NCI-H524 (cell line): ENCODE results near the gene MRPL48.
A peak's percentile ranks its signal among the peaks of the same experiment; 100 is the strongest.
"Not testable (repeated sequence)": the region's sequence is repeated elsewhere in the genome, so short reads cannot be mapped to it uniquely, and the experiment has no call there.

Experiments used
- DNase-seq, 2 experiments: peaks; one replicate each; lab custom pipeline; 2025; lab: John Stamatoyannopoulos, UW

Gene MRPL48

DNA sequence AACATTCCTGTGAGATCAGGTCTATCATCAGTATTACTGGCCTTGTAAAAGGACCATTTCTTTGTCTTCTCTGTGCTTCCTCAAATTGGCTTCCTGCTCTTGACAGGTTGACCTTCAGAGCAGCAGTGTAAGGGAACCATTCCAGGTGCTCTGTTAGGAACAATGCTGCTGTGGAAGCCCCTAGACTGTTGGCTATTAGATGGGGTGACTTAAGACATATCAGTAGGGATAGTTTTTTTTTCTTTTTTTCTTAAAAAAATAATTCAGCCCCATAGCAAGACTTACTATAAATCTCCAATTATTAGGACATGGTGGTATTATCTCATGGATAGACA, 51.4 kb downstream of the MRPL48 start:
- DNase-seq: no peak

DNA sequence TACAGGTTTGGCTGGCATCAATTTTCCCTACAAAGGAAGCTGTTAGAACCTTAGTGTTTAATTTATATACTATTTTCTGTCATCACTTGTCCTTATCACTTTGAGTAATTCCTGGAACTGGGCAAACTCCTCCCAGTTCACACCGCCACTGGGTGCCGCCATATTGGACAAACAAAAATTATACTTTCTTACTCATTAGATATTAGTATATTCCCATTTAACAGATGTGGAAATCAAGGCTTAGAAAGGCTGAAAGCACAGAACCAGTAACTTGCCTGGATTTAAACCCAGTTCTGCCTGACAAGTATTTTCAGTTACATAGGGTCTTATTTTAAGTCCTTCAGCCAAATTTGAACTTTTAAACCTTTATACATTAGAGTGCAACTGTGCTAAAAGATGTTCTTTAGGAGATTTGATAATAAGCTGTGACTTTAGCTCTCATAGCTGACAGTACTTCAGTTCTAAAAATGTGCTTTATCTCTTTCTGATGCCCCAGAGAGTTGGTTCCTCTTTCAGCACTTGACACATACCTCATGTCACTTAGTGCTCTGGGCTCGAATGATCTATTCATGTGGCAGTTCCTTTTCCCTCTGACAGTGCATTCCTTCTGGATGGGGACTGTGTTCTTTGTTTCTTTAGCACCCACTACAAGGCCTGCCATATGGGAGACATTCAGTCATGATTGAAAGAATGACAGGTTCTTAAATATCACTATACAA, 63.5 kb downstream of the MRPL48 start:
- DNase-seq: no peak

DNA sequence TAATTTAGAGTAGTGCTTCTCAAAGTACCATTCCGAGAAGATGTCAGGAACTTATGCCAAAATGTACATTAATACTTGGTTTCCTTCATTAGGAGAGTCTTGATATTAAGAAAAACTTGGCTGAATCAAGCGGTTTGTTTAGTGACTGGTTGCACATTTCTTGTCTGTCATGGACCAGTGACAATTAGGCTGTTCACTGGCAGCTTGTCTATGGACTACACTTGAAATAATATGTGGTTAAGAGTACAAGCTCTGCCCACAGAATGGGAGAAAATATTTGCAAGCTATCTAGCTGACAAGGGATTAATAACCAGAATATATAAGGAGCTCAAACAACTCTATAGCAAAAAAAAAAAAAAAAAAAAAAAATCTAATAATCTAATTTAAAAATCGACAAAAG, 64.4 kb downstream of the MRPL48 start:
- DNase-seq: no peak

DNA sequence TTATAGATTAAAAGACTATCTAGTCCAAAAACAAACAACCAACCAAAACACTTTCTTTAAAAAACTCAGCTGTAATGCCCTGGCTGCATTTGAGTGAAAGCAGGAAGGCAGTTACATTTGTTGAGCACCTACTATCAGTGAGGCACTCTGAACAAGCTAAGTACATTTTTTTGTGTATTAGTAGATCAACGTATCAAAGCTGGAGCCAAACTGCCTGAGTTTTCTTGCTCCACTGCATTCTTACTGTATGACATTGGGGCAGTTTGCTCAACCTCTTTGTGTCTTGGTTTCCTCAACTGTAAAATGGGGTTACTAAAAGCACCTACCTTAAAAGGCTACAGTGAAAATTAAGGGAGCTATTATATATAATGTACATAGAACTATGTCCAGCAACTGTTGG, 67.0 kb downstream of the MRPL48 start:
- DNase-seq: no peak

DNA sequence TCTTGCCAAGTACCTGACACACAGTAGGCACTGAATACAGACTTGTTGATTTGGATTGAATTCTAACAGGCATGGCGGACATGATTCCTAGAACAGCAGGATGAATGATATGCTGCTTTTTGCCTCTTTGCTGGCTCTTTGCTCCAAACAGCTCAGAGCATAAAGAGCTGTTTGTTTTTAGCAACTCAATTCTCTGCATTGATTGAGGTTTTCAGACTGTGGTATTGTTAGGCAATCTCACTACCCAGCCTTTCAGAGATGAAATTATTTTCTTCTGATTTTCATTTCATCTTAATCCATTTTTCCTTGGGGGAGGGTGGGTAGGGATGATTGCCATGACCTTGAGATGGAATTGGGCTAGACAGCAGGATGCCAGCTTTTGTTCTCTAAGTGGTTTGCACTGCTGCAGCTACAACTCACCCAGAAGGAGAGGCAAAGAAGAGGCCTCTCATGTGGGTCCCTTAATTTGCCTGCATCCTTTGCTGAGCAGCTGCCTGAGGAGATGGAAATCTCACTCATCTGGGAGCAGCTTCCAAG, 68.4 kb downstream of the MRPL48 start:
- DNase-seq: no peak

DNA sequence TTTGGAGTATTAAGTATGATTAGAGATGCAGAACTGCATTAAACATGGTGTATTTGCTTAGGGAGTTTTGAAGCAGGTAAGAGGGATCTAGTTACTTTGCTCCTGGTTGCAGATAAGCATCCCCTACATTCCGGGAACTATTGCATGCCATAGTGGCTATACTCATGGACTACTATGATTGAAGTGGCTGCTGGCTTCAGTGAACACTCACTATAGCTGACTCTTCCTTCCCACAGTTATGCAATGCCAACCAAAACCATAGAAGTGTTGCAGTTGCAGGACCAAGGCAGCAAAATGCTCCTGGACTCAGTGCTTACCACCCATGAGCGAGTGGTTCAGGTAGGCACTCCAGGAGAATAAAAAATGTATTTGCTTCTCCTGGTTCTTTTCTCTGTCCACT, 72.0 kb downstream of the MRPL48 start:
- no peak for DNase-seq

DNA sequence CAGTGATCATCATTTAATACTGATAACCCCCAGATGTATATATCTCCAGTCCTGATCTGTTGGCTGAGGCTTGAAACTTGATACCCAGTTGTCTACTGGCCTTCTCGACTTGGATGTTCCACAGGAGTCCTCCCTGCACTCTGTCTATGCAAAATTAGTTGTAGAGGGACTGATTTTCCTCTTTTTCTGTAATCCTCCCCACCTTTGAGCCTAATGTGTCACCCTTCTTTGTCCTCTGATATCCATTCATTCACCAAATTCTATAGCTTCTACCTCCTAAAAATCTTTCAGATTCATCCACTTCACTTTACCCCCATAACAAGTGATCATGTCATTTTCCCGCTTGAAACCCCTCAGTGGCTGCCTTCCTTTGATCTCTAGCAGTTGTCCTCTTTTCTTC, 72.5 kb downstream of the MRPL48 start:
- DNase-seq: no peak

DNA sequence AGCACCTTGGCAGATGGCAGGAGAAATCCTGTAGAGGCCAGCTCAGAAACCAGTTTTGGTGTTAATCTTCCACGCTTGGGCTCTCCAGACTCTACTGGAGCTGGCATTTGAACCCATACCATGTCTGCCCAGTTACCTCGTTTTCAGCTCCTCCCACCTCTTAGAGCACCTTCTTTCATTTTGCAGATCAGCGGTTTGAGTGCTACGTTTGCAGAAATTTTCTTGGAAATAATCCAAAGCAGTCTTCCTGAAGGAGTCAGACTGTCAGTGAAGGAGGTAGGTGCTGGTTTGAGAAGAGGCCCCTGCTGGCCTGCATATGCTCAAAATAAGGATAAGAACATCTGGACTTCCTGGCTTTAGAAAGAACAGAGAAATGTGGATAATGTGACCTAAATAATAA, 75.3 kb downstream of the MRPL48 start:
- DNase-seq: peak; percentile 12 to 16

DNA sequence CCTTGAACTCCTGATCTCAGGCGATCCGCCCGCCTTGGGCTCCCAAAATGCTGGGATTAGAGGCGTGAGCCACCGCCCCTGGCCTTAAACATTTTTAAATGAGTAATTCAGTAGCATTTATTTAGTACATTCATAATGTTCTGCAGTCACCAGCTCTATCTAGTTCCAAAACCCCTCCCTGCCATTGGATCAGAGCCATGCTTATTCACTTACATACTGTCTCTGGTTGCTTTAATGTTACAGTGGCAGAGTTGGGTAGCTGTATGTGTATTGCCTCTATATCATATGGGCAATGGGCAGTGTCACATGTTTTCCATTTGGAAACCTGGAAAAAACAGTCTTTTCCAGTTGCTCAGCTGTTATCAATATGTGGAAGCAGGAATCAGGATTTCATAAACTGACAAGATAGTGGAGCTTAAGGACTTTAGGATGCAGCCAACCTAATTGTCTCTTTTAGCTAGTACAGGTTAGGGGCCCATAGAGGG, 78.5 kb downstream of the MRPL48 start:
- DNase-seq: no peak

DNA sequence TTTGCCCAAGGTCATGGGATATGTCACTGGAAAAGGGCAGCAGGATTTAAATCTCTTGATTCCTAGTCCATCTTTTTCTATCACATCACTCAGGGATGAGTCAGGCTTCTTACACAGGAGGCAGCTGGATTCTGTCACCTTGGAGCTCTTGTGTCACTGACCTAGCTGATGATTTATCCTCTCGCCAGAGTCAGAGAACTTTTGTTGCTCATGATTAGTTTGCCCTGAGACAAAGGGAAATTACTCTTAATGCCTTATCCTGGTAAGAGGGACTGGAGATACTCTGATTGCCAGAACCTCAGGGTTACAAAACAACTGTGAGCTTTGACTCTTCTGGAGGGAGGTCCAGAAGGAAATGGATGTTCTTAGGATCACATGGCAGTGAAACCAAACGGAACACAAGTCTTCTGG, 78.9 kb downstream of the MRPL48 start:
- no peak for DNase-seq

DNA sequence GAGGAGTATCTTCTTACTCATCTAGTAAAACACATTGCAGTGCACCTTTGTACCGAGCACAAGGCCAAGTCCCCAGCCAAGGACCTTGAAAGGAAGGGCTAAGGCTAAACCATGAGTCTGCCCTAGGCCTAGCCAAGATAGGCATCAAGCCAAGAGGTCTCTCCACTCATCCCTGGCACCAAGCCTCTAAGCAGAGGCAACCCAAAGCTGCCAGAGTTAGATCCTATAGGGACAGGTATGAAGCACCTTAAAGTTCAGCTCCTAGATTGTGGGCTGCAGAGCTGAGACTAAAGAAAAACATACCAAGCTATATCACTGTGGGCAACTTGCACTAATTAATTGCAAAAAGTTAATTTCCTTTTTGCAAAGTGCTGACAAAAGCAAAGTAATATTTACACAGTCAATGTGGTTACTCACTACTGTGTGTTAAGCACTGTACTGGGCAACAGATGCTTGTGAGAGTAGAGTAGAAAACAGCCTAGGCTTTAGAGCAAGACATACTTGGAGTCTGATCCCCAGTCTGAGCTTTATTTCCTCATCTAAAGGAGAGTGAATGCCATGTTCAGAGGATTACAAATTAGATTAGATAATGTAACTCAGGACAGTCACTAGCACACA, 81.8 kb downstream of the MRPL48 start:
- no peak for DNase-seq

DNA sequence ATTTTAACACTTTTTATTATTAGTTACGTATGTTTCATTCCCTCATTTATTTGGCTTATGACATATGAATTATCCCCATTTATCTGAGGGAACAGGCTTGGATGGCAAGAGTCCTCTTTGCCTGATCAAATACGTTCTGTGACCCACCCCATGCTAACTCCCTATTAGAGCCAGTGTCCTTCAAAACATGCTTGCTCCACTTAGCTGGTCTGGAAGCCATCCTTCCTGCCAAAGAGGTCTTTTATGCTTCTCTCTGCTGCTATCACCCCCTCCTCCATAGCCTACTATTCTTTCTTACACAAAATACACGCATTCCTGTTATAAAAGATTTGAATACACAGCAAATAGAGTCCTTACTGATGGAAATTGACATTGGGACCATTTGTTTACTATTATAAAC, 82.6 kb downstream of the MRPL48 start:
- DNase-seq: no peak

DNA sequence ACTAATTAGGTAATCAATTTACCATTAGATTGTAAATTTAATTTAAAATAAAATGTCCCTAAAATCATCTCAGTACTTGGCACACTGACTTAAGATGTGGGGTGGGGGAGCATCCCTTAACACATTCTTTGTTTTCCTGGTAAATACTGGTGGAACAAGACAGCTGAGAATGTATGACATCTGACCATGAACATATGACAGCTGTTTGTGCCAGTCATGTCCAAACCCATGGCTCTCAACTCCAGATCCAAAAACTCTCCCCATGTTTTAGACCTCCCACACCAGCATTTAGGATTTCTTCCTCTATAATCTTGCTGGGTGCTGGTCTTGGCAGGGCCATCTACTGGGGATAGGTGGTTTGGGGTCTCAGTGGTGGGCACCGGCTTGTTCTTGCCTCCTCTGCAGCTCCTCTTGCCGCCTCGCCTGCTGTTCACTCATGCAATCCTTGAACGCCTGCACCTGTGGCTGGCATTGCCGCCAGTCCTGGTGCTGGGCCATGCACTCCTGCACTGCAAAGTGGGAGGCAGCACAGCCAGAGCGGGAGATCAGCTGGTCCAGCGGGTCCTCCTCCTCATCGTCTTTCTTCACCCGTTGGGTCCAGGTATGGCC, 85.2 kb downstream of the MRPL48 start:
- DNase-seq: no peak

DNA sequence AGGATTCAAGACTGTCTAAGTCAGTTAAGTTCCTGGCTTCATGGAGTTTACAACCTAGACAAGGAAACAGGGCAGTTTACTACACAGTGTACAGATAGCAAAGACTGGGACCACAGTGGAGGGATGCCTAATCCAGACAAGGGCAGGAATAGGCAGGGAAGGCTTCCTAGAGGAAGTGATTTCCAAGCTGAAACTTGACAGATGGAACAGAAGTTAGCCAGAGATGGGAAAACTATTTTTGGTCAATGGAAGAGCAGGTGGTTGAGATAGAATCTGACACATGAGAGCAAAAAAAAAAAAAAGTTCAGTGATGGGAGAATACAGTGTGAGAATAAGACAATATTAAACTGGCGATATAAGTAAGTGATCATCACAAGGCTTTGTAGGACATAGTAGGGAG, 87.7 kb downstream of the MRPL48 start:
- no peak for DNase-seq

DNA sequence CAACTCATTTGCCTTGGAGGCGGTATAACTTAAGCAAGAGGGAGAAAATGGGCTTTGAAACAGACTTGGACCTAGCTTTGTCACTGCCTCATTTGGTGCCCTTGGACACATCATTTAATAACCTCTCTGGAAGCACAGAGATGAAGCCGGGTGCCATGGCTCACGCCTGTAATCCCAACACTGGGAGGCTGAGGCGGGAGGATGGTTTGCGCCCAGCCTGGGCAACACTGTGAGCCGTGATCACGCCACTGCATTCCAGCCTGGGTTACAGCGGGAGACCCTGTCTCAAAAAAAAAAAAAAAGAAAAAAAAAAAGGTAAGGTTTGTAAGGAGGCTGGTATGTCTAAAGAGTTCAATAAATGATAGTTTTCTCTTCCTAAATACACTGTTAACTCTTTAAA, 88.2 kb downstream of the MRPL48 start:
- DNase-seq: no peak

DNA sequence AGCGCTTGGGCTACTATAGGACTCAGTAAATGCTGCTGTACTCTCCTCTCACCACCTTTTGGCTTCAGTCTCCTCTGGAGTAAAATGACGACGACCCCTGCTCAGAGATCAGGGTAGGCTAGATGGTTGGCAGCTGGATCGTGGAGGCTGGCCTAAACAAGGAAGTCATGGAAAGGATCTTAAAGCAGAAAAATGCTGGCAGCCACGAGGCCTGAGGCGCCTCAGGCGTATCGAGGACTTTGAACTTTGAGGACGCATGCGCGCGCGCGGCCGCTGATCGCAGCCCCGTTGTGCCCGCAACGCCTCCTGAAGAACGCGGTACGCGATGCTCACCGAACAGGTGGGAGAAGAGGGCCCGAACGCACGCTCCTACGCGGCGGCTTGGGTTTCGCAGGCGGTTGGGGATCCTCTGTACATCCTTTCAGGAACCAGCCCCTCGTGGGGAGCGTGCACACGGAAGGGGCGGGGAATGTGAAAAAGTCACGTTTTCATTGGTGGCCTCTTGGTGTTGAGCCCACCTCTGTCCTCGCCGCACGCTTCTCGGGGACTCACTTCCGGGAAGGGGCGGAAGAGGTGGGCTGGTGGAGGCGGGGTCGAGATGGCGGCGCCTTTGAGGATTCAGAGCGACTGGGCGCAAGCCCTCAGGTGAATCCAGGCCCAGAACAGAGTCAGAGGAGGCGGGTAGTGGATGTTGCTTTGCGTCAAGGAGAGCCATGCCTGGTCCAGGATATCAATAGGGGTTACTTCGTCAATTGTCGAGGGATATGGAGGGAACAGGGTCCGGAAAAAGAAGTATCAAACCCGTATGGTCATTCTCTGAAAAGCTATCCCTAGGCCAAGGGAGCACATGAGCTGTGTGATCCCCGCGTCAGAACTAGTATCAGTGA, 89.0 kb downstream of the MRPL48 start, which contains the start of the genes COA4 and PAAF1:
Gene COA4 (minus strand): TSS at position 423 of the 887 bp plus-strand sequence. CDS start 3,468 bp downstream, outside the sequence.
Gene PAAF1 (plus strand): TSS at position 576 of the 887 bp plus-strand sequence. CDS start 23 bp downstream, at position 599.
- DNase-seq: peak; percentile 92 to 98

DNA sequence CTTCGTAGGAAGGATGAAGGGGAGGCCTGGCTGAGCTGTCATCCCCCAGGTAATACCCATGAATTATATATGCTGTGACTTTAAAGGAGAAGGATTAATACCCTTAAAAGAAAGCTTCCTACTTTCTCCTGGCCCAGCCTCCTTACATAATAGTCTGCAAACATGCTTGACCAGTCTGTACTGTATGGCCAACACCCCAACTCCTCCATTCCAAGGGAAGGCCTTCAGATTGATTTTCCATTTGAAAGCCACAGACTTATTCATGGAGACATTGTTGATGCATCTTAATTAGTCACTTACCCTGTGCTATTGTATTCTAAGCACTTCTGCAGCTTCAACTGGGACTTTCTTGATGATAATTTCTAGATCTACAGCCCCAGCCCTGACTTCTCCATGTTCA, 91.1 kb downstream of the MRPL48 start:
- DNase-seq: no peak

DNA sequence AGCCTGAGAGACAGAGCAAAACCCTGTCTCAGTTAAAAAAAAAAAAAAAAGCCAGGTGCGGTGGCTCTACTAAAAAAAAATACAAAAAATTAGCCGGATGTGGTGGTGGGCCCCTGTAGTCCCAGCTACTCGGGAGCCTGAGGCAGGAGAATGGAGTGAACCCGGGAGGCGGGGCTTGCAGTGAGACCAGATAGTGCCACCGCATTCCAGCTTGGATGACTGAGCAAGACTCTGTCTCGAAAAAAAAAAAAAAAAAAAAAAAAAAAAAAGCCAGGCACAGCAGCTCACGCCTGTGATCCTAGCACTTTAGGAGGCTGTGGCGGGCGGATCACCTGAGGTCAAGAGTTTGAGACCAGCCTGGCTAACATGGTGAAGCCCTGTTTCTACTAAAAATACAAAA, 92.8 kb downstream of the MRPL48 start:
- DNase-seq: not testable (repeated sequence)

DNA sequence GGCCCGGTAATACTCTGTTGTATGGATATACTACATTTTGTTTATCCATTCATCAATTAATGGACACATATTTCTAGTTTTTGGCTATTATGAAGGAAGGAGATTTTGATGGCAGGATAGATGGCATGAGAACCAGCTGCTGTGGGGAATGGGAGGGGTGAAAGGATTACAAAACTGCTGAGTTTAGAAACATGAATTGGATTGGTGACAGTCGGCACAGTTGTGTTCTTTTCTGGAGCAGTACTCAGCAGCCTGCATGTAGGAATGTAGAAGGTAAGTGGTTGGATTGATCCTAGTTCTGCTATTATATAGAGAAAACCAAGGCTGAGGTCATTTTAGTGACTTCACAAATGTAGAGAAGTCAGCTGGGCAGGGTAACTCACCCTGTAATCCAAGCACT, 96.2 kb downstream of the MRPL48 start:
- no peak for DNase-seq

DNA sequence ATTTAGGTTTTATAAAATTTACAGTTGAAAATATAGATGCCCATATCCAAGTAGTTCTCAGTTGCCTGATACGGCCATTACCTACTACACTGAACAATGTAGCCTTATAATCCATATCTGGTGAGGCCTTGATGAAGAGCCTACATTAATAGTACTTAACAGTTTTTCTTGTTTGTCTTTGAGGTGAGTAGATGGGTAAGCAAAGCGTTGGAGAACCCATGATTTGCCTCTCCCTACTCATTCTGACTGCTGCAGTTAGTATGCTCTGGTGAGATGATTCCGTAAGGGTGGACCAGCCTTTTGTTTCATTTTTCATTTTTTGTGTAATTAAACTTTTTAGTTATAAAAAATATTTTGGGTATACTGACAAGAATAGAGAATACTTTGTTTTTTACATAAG, 100.6 kb downstream of the MRPL48 start:
- DNase-seq: no peak

DNA sequence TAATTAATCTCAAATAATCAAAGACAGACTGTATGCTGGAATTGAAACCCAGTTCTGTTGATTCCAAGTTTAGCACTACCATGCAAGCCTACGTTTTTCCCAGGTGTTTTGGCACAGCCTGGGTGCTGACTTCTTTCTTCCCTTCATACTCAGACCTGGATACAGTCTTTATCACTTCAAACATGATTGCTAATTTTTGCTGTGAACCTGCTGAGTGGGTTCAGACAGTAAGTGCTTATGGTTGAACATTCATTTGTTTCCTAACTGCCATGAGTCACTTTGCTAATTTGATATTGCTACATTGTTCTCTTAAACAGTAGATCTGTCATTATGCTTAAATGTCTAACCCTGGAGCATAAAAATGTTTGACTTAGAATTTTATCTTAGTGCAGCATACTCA, 101.3 kb downstream of the MRPL48 start:
- no peak for DNase-seq

DNA sequence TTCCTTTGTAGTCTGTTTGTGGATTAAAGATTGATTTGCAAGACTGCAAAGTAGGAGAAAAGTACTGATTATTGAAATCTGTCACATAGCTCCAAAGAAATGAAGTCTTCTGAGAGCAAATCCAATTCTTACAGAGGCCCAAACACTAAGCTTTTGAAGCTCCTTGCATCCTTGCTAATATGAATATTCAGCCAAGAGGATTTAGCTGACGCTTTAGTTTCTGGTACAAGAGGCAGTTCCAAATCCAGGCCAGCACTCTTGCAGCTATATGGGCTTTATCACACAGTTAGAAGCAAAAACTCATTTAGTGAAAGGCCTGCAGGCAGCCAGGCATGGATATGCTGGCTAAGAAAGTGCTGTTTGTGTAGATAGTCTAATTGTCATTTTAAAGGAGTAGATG, 101.9 kb downstream of the MRPL48 start:
- DNase-seq: no peak
